GM12878 (cell line): ENCODE measurements around the gene ATP7A.

Experiments used
- CBX5 ChIP-seq: sonication (generic); IDR thresholded peaks from 2 replicates; pipeline ENCODE4 v1.6.1; 2016; ENCODE audit warnings: low read depth, moderate library complexity, mild to moderate bottlenecking, inconsistent platforms
- CREB1 ChIP-seq: IDR thresholded peaks from 2 replicates; pipeline ENCODE4 v1.6.1; 2012; ENCODE audit warnings: low read depth, mild to moderate bottlenecking, inconsistent platforms
- JUND ChIP-seq: IDR thresholded peaks from 2 replicates; pipeline ENCODE4 v1.6.1; 2012; ENCODE audit warnings: low read depth, mild to moderate bottlenecking, low read length, improper control_type of control experiment, moderate library complexity
- MYC ChIP-seq: IDR thresholded peaks from 2 replicates; pipeline ENCODE4 v1.6.1; 2011; ENCODE audit warnings: mild to moderate bottlenecking, low read length, moderate library complexity, inconsistent platforms; ENCODE audit not compliant: insufficient read depth, insufficient replicate concordance, insufficient read length, severe bottlenecking
- NRF1 ChIP-seq: conservative IDR thresholded peaks from 2 replicates; pipeline ENCODE4 v1.6.1; 2011; ENCODE audit warnings: mild to moderate bottlenecking, low read depth, low read length, improper control_type of control experiment
- TF ChIP-seq, protein P1 (sequence below), 3 experiments: IDR thresholded peaks in 2 of 3; conservative IDR thresholded peaks in 1 of 3; 2 replicates each; pipeline ENCODE4 v1.5.1; 2011; ENCODE audit warnings: low read depth in 3 of 3, low read length in 3 of 3, mild to moderate bottlenecking in 3 of 3, control low read depth in 2 of 3, moderate library complexity in 2 of 3, inconsistent platforms in 1 of 3, mixed read lengths in 1 of 3; ENCODE audit not compliant: control insufficient read depth in 2 of 3, insufficient read depth in 1 of 3; ENCODE audit errors: extremely low read depth in 1 of 3

DNA sequence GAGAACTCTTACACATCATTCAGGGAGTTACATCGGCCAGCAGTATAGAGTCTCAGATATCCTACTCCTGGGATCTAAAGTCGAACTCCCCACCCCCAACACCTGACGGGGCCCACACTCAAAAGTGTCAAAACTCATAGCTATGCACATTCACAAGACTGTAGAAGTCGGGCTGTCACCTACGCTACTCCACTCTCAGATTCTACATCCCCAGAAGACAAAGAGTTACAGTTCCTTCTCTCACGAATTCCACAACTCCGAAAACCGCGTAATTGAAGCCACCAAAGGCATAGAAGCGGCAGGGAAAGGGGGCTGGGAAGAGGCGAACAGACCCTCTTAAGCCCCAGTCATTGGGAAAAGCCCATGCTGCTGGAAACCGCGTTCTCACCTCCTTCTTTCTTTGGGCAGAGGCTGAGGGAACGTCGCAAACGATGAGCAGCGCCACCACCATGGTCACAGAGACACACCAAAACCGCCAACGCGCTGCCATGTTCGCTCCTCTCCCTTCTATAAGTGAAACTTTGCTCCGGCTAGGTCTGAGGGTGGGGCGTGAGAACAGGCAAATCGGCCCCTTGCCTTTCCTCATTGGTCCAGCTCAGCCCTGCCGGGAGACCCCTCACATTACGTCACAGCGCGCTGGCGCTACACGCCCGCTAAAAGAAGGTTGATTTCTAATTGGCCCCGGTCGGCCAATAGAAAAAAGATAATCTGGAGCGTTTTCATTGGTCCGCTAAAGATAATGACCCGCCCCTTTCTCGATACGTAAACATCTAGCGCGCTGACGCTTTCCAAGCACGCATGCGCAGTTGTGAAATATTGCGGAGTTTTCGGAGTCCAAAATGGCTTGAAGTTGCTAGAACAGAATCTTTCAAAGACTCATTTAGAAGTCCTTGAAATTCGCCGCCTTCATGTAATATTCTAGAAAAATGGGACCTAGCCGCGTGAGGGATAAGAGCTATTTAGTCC, 15.3 kb upstream of the ATP7A start, which contains the start of gene MAGT1:
- TF ChIP-seq, protein P1, sequence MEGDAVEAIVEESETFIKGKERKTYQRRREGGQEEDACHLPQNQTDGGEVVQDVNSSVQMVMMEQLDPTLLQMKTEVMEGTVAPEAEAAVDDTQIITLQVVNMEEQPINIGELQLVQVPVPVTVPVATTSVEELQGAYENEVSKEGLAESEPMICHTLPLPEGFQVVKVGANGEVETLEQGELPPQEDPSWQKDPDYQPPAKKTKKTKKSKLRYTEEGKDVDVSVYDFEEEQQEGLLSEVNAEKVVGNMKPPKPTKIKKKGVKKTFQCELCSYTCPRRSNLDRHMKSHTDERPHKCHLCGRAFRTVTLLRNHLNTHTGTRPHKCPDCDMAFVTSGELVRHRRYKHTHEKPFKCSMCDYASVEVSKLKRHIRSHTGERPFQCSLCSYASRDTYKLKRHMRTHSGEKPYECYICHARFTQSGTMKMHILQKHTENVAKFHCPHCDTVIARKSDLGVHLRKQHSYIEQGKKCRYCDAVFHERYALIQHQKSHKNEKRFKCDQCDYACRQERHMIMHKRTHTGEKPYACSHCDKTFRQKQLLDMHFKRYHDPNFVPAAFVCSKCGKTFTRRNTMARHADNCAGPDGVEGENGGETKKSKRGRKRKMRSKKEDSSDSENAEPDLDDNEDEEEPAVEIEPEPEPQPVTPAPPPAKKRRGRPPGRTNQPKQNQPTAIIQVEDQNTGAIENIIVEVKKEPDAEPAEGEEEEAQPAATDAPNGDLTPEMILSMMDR (IDR thresholded peaks at IDR 0.05 in 2 of 3, conservative IDR thresholded peaks at IDR 0.05 in 1 of 3; ENCODE audit: control insufficient read depth in 2 of 3, extremely low read depth in 1 of 3, insufficient read depth in 1 of 3, low read depth in 3 of 3, low read length in 3 of 3) = no peak
- TF ChIP-seq CREB1 (peak; percentile 95), CBX5 (no peak), JUND (no peak), NRF1 (no peak), MYC (no peak)
